HG03520 (cell line): ENCODE results near the gene MXRA8.
"Not testable (repeated sequence)": the region's sequence is repeated elsewhere in the genome, so short reads cannot be mapped to it uniquely, and the experiment has no call there.

ENCODE experiments used
- ATAC-seq: cut with Tn5 transposase; IDR thresholded peaks from one replicate; pipeline ENCODE4 v1.9.1; 2021; ENCODE audit warnings: mild to moderate bottlenecking, moderate library complexity; ENCODE audit not compliant: unreplicated experiment

Gene MXRA8

DNA sequence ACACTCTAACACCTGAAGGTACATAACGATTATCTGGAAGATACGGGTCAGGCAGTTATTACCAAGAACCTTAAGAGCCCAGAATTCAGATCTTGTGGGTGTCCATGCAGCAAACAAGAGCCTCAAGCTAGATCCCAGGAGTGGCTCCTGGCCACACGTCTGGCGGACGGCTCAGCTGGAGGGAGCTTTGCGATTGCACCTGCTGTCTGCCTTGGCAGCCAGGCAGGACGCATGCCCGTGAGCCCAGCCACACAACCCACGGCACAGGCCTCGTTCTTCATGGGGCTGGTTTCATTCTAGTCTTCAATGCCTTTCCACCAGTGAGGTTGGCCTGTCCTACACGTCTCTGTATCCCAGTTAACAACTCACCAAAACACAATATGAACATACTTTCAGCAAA lies 35.1 kb upstream of the MXRA8 start:
- no peak for ATAC-seq

DNA sequence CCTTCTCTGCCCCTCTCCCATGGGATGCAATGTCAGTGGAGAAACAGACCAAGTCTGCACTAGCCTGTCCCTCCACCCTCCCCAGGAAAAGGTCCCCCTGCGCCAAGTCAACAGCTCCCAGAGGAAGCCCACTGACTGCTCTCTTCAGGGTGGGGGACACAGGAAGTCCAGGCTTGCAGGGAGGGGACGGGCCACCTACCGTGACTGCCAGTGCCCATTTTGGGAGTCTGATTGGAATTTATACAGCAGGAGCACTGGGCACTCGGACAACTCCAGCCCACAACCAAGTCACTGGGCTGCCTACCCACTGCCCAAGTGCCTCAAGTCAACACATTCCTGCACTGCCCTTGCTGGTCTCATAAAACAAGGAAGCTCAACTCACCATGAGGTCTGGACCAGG lies 34.7 kb upstream of the MXRA8 start:
- ATAC-seq: no peak

GRCh38 chr1:1391225-1391624 lies 32.9 kb upstream of the MXRA8 start:
- no peak for ATAC-seq

DNA sequence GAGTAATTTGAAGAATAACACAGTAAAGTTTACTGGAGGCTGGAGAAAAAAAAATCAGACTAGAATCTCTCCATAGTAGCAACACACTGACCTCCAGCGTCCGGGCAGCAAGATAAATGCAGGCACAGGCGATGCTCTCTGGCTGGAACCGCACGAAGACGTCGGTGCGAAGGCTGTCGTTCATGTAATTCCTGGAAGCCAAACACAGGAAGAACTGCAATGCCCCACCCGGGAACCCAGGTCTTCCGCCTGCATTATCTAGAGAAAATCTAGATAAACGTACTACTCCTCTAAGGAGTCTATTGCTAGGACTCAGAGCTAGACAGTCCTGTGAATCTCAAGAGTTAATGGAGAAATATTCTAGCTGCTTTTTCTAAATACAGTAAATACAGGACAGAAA lies 32.3 kb upstream of the MXRA8 start:
- ATAC-seq: no peak

DNA sequence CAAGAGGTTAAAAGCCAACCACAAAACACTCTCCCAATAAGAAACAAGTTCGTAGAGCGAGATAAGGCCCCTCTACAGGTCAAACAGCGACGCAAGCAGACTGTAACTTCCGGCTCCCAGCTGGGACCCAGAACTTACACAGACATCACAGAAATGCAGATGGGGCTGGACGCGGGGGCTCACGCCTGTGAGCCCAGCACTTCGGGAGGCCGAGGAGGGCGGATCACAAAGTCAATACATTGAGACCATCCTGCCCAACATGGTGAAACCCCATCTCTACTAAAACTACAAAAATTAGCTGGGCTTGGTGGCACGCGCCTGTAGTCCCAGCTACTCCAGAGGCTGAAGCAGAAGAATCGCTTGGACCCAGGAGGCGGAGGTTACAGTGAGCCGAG lies 29.7 kb upstream of the MXRA8 start:
- no peak for ATAC-seq

DNA sequence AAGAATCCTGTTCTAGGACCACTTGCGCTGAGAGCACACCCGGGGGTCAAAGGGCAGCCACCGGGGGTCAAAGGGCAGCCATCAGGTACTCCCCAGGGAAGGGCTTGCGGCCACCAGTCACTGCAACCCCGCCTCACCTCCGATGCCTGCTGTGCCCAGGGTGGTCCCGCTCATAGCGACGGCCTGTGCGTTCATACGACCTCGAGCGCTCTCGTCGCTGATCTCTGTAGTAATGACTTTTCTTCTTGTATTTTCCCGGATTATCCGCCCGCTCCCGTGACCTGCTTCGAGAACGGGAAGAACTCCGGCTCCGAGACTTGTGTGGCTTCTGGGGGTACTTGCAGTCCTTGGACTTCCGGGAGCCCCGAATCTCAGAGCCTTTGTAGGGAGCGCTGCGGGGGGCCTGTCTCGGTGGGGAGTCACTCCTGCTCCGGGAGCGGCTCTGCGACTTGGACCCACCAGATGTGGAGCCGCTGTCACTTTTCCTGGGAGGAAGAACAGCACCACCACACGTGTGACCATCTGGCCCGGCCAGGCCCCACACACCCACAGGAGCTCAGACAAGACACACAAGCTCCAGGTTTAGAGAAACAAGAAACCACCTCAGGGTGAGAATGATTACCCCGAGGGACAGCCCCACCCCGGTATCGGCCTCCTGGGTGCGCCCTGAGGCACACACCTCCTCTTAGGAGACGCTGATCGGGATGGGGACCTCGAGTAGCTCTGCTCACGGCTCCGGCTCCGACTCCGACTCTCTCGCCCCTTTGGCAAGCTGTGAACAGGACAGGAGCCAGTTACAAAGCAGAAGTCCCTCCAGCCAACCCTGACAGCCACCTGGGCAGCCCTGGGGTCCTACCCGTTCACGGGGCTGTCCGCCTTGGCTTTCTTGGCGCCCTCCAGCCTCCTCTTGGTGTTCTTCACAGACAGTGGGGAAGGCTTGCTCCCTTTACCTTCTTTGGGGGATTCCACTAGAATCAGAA lies 29.0 kb upstream of the MXRA8 start:
- ATAC-seq: no peak

DNA sequence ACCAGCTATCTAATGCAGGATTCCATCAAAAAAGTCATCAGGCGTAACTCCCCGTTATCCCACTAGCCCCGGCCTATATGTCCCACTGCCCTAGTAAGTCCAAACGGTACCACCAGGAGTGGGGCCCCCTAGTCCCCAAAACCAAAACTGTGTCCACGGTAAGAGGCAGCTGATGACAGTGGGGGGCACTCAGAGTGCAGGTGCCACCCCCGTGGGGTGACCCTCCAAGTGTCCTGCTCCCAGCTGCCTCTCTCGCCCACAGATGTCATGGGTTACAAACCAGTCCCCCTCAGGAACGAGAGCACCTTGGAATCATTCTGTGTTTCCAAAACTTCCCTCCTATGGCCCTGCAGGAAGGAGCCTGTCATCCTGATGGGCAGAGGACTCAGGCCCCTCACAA lies 27.6 kb upstream of the MXRA8 start:
- ATAC-seq: no peak

- ATAC-seq: not testable (repeated sequence)
These were observed 27.0 kb upstream of the MXRA8 start for GRCh38 chr1:1385339-1385738.

DNA sequence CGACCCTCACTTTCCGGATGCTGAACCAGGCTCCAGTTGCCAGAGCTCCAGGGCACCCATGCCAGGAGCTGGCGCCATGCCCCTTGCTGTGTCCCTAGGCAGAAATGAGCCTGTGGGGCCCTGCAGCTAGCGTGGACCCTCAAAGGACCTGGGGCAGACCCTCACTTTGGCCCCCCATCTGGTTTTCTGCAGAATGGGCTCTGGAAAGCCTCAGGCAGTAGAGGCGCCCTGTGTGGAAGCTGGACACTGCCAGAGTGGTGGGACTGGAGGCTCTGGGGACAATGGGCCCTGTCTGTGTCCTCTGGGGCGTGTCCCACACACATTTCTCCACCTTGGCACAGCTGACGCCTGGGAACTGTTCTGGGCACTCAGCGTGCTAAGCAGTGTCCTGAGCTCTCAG lies 22.9 kb upstream of the MXRA8 start:
- ATAC-seq: no peak

DNA sequence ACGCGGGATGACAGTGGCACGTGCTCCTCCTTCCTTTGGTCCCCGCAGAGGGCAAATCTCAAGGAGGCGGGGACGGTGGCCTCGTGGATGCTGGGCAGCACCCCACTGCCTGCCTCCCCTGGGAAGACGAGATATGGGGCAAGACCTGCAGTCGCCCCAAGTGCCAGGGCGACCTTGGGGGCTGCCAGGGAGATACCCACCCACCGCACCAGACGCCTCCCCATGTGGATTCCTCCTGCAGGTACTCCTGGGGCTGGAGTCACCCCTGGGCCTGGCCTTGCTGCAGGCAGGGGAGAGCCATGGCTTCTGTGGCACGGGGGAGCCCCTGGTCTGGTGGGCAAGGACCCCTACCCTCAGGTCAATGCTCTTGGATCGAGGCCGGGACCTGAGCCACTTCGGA lies 22.5 kb upstream of the MXRA8 start:
- no peak for ATAC-seq

DNA sequence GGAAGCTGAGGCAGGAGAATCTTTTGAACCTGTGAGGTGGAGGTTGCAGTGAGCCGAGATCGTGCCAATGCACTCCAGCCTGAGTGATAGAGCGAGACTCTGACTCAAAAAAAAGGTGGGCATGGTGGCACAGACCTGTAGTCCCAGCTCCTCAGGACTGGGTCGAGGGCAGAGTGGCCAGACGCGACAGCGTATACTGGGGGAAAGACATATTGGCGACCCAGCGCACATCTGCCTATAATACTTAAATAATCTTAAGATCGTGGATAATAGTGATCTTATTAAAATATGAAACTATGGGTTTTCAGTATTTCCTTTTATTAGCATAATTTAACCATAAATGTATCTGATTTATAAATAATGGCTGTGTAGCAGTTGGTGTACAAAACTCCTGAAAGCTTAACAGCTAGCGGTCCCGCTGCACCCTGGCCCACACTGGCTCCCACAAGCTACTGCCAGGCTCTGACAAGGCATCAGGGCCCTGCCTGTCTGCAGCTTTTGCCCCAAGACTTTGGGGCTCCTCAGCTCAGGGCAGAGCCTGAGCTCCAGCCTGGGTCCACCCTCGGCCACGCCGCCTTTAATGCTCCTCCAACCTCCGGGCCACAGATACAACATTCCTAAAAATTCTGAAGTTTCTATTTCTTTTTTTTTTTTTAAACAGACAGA lies 19.3 kb upstream of the MXRA8 start:
- ATAC-seq: no peak

GRCh38 chr1:1376551-1377226 lies 18.3 kb upstream of the MXRA8 start:
- ATAC-seq: no peak

GRCh38 chr1:1374929-1375662 lies 16.7 kb upstream of the MXRA8 start, which contains the start of gene AURKAIP1:
Gene AURKAIP1 (minus strand): TSS chr1:1375207. CDS start chr1:1374756, 451 bp downstream.
- ATAC-seq: peak; percentile 82

DNA sequence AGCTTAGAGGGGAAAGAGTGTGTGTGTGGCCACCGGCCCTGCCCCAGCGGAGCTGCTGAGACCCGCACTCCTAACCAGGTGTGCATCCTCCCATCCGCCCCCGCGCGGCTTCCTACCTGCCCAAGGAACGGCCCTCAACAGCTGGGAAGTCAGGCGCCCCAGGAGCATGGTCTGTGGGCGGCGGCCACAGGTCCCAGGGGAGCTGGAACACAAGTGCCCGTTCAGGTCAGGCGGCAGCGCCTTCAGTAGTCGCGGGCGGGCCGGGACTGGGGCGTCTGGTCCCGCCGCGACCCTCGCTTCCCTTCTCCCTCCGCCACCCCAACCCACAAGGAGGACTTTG lies 16.2 kb upstream of the MXRA8 start:
- ATAC-seq: peak; percentile 10

DNA sequence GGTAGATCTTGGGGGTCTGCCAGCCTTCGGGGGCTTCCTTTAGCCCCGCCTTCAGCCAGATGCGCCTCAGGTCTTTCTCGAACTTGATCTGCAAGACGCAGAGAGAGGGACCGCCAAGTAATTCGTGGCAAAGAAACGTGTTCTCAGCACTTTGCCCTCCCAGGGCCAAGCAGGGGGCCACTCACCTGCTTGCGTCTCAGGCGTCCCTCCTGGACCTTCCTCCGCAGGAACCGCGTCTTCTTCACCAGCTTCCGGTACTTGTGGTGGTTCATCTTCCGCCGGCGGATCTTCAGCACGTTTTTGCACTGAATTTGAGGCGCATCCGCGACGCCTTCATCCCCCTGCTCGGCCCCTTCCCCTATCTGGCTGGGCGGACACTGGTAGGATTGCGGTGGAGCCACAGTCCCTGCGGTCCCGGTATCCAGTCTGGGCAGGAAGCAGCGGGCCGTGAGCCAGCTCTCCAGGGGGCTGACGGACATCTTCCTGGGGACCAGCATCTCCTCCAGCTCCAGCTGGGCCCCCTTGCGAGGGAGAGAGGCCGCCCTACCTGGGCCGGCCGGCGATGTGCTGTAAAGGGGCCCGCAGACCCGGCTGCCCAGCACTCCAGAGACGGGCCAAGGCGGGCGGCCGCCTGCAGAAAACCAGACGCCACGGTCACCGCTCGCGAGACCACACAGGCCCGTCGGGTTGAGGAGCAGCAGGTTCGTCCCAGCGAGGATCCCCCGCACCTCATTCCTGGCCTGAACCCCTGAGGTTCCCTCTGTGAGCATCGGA lies 15.6 kb upstream of the MXRA8 start:
- ATAC-seq: no peak

- no peak for ATAC-seq
These were observed 14.9 kb upstream of the MXRA8 start for GRCh38 chr1:1373051-1373814.

- ATAC-seq: no peak
These were observed 13.7 kb upstream of the MXRA8 start for GRCh38 chr1:1371746-1372711.

DNA sequence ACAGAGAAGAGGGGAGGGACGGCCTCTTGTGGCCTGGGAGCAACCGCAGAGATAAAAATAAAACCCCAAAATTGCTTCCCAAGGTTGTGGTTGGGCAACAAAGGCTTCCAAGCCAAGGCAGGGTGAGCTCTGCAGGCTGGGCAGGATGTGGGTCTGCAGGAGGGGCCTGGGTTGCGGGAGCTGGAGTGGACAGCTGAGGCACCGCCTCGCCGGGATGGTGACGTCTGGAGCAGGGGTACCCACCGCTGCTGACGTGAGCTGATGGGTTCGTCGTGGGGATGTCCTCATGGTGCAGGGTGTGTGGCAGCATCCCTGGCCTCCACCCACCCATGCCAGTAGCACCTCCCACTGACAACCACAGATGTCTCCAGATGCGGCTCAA lies 13.0 kb upstream of the MXRA8 start:
- ATAC-seq: no peak
